Ishikawa (cell line): ENCODE measurements around the gene CDX1.

Experiments used
- CEBPB ChIP-seq: IDR thresholded peaks from 2 replicates; pipeline ENCODE4 v1.6.1; 2012
- CREB1 ChIP-seq: IDR thresholded peaks from 2 replicates; pipeline ENCODE4 v1.6.1; 2012; ENCODE audit warnings: low read depth
- EGR1 ChIP-seq: IDR thresholded peaks from 2 replicates; pipeline ENCODE4 v1.6.1; 2012
- EP300 ChIP-seq: IDR thresholded peaks from 2 replicates; pipeline ENCODE4 v1.6.1; 2012; ENCODE audit warnings: borderline replicate concordance
- FOXM1 ChIP-seq: IDR thresholded peaks from 2 replicates; pipeline ENCODE4 v1.6.1; 2012; ENCODE audit warnings: low read depth, borderline replicate concordance
- MAX ChIP-seq: IDR thresholded peaks from 2 replicates; pipeline ENCODE4 v1.6.1; 2012
- NFIC ChIP-seq: IDR thresholded peaks from 2 replicates; pipeline ENCODE4 v1.6.1; 2012
- RAD21 ChIP-seq: IDR thresholded peaks from 2 replicates; pipeline ENCODE4 v1.6.1; 2012; ENCODE audit warnings: low read depth
- REST ChIP-seq: IDR thresholded peaks from 2 replicates; pipeline ENCODE4 v1.6.1; 2012; ENCODE audit warnings: low read depth, mild to moderate bottlenecking
- TAF1 ChIP-seq: IDR thresholded peaks from 2 replicates; pipeline ENCODE4 v1.6.1; 2012; ENCODE audit warnings: low read depth, mild to moderate bottlenecking
- TCF12 ChIP-seq: IDR thresholded peaks from 2 replicates; pipeline ENCODE4 v1.6.1; 2012; ENCODE audit warnings: low read depth
- TEAD4 ChIP-seq: IDR thresholded peaks from 2 replicates; pipeline ENCODE4 v1.6.1; 2012
- USF1 ChIP-seq: IDR thresholded peaks from 2 replicates; pipeline ENCODE4 v1.6.1; 2012
- YY1 ChIP-seq: IDR thresholded peaks from 2 replicates; pipeline ENCODE4 v1.6.1; 2012; ENCODE audit warnings: low read depth
- ZBTB7A ChIP-seq: IDR thresholded peaks from 2 replicates; pipeline ENCODE4 v1.6.1; 2012; ENCODE audit warnings: low read depth

The CDX1 gene

GRCh38 chr5:150192462-150192861 lies 25.9 kb downstream of the CDX1 start:
- TF ChIP-seq ZBTB7A (no peak), USF1 (no peak), EGR1 (no peak), MAX (no peak)

- TF ChIP-seq YY1, result no peak
- TF ChIP-seq REST, result no peak
- no peak for TF ChIP-seq ZBTB7A
- no peak for TF ChIP-seq EP300
- TF ChIP-seq CREB1, result no peak
- TF ChIP-seq NFIC, result no peak
- TF ChIP-seq FOXM1, result no peak
- TF ChIP-seq RAD21, result no peak
- no peak for TF ChIP-seq CEBPB
- TF ChIP-seq MAX, result no peak
- TF ChIP-seq TEAD4, result no peak
- TF ChIP-seq USF1, result no peak
- TF ChIP-seq TCF12, result no peak
These were observed 29.3 kb downstream of the CDX1 start for GRCh38 chr5:150195736-150196485.

- TF ChIP-seq YY1, result no peak
These were observed 29.9 kb downstream of the CDX1 start for GRCh38 chr5:150196514-150196913.

GRCh38 chr5:150196986-150197385 lies 30.4 kb downstream of the CDX1 start:
- no peak for TF ChIP-seq TAF1
- no peak for TF ChIP-seq USF1
- no peak for TF ChIP-seq CREB1
- TF ChIP-seq TEAD4, result no peak
- no peak for TF ChIP-seq EP300
- no peak for TF ChIP-seq EGR1
- TF ChIP-seq RAD21, result no peak
- no peak for TF ChIP-seq TCF12
- TF ChIP-seq FOXM1, result no peak
- TF ChIP-seq REST, result no peak
- no peak for TF ChIP-seq MAX
- TF ChIP-seq YY1, result no peak
- no peak for TF ChIP-seq ZBTB7A

- TF ChIP-seq YY1 (no peak), MAX (no peak), FOXM1 (no peak), USF1 (no peak), RAD21 (no peak), REST (no peak), EGR1 (no peak), EP300 (no peak), TCF12 (no peak), NFIC (no peak), TAF1 (no peak), CREB1 (no peak), ZBTB7A (no peak), CEBPB (no peak), TEAD4 (no peak)
These were observed 30.9 kb downstream of the CDX1 start for GRCh38 chr5:150197476-150197875.
